Left renal cortex interstitium (tissue), 4 donors: ENCODE results near the gene BMF. TPM values are rescaled to one million over a fixed set of nuclear protein-coding genes. Genes with fewer than 3 reads are reported as not detected.
"Not testable (repeated sequence)": the region's sequence is repeated elsewhere in the genome, so short reads cannot be mapped to it uniquely, and the experiment has no call there.

Experiments used
- DNase-seq, 4 donors: peaks; one replicate each; pipeline ENCODE4 v3.0.0-alpha.2; 2013; ENCODE audit warnings: low read depth in 4 of 4, low spot score in 2 of 4, missing footprints in 1 of 4
- polyA plus RNA-seq, 4 donors: library from polyadenylated mRNA; unstranded; fragments of 120-200 nt; gene quantifications; one replicate each; pipeline ENCODE4 v1.2.1, GENCODE V29; 2013; ENCODE audit not compliant: insufficient read length in 4 of 4

The BMF gene
- polyA plus RNA-seq: 10 to 100 TPM; 36.5 to 49.0 (median 43.1) TPM

- DNase-seq: peak in 3 of 4 donors; percentile 98
These were observed at the start of gene BMF for GRCh38 chr15:40108855-40109735. BMF (minus strand) TSS chr15:40108879; CDS start chr15:40106086, 2,793 bp downstream.

- no peak for DNase-seq
These were observed 49.2 kb upstream of the BMF start for GRCh38 chr15:40157778-40158447.

- DNase-seq: peak in 2 of 4 donors; percentile 33 to 36
These were observed 46.7 kb upstream of the BMF start for GRCh38 chr15:40155270-40155910.

- not testable (repeated sequence) for DNase-seq
These were observed 46.1 kb upstream of the BMF start for GRCh38 chr15:40154821-40155220.

GRCh38 chr15:40151991-40152390, 43.3 kb upstream of the BMF start:
- no peak for DNase-seq

- no peak for DNase-seq
These were observed 42.8 kb upstream of the BMF start for GRCh38 chr15:40151499-40151898.

GRCh38 chr15:40150163-40150925, 41.7 kb upstream of the BMF start:
- DNase-seq: no peak

GRCh38 chr15:40149339-40149738, 40.7 kb upstream of the BMF start:
- DNase-seq: no peak

- DNase-seq: no peak
These were observed 37.4 kb upstream of the BMF start for GRCh38 chr15:40146037-40146436.

- DNase-seq: no peak
These were observed 33.7 kb upstream of the BMF start for GRCh38 chr15:40142428-40142827.

GRCh38 chr15:40138201-40138570, 29.5 kb upstream of the BMF start:
- not testable (repeated sequence) for DNase-seq

- DNase-seq: no peak
These were observed 28.9 kb upstream of the BMF start for GRCh38 chr15:40137303-40138200.

GRCh38 chr15:40136470-40137302, 28.0 kb upstream of the BMF start:
- DNase-seq: no peak

- not testable (repeated sequence) for DNase-seq
These were observed 27.3 kb upstream of the BMF start for GRCh38 chr15:40135846-40136450.

- no peak for DNase-seq
These were observed 26.2 kb upstream of the BMF start for GRCh38 chr15:40134885-40135284.

- DNase-seq: no peak
These were observed 24.9 kb upstream of the BMF start for GRCh38 chr15:40133544-40133943.

GRCh38 chr15:40130799-40131502, 22.3 kb upstream of the BMF start:
- no peak for DNase-seq

- no peak for DNase-seq
These were observed 21.4 kb upstream of the BMF start for GRCh38 chr15:40130118-40130517.
